Tibial nerve (tissue), 3 donors: ENCODE measurements around the gene MIS12.

Source experiments
- CTCF ChIP-seq, 5 experiments: fragments of 200-600 bp in 3 of 5; fragments of 450-650 bp in 2 of 5; sonication (generic) in 3 of 5; IDR thresholded peaks; one replicate each; pipeline ENCODE4 v1.5.1; 2016 to 2019; ENCODE audit warnings: antibody characterized with exemption in 5 of 5, mild to moderate bottlenecking in 3 of 5, moderate library complexity in 2 of 5
- POLR2A ChIP-seq, 2 donors: fragments of 450-650 bp; IDR thresholded peaks; one replicate each; pipeline ENCODE4 v1.6.1; 2017; ENCODE audit warnings: antibody characterized with exemption in 2 of 2, mild to moderate bottlenecking in 2 of 2, moderate library complexity in 2 of 2

DNA sequence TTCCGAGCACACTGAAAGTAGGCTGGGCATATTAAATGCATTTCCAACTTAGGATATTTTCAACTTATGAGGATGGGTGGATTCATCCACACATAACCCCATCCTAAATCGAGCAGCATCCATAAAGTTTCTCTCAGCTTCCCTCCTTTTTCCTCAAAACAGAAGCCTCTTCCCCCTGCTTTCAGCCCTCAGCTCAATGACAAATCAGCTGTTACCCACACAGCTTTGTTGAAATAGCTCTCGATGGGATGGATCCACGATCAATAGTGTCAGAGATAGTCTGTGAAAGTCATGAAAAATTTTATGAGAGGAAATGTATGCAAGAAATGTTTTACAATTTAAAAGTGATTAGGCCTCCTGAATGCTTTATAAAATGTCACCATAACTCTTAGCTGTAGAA, 20.1 kb upstream of the MIS12 start:
- no peak for TF ChIP-seq CTCF (IDR thresholded peaks at IDR 0.05)
- no peak for TF ChIP-seq POLR2A (IDR thresholded peaks at IDR 0.05)
